GM12878 (cell line): Measurements from ENCODE around the gene DRC1. TPM values are rescaled to one million over a fixed set of nuclear protein-coding genes. Genes with fewer than 3 reads are reported as not detected.

Source experiments
- ATAC-seq: fragments of 200-7000 bp; cut with Tn5 transposase; 3 replicates; pipeline ENCODE4 v1.9.1; 2020; ENCODE audit warnings: mild to moderate bottlenecking, moderate library complexity
- BruUV-seq: library from RNA; stranded (reverse); fragments of 400-500 nt; replicated peaks from 2 replicates; lab custom pipeline; 2021; lab: Mats Ljungman, UMichigan
- CTCF ChIA-PET: fragments of 300-600 bp; sonication (Branson Sonifier 250); formaldehyde crosslinking; extraction: SDS; loops from one replicate; lab custom pipeline; 2021; ENCODE audit warnings: inconsistent platforms; lab: Yijun Ruan, JAX
- POLR2A ChIA-PET: fragments of 350-600 bp; formaldehyde crosslinking; extraction: SDS; loops from one replicate; lab custom pipeline; 2021; ENCODE audit warnings: inconsistent platforms; lab: Charles Lee
- RAD21 ChIA-PET: fragments of 300-600 bp; sonication (Branson Sonifier 250); formaldehyde crosslinking; loops from one replicate; lab custom pipeline; 2023; ENCODE audit warnings: antibody characterized with exemption; ENCODE audit not compliant: unreplicated experiment; lab: Charles Lee
- SMC1A ChIA-PET: fragments of 300-600 bp; sonication (Branson Sonifier 250); formaldehyde crosslinking; loops from one replicate; lab custom pipeline; 2023; ENCODE audit not compliant: unreplicated experiment, uncharacterized antibody; lab: Charles Lee
- DNase-seq: peaks from one replicate; pipeline ENCODE4 v3.0.0-alpha.2; 2011; ENCODE audit warnings: low read depth, low spot score
- FAIRE-seq: peaks from 3 replicates; lab custom pipeline; 2011; peaks lifted over from hg19 to GRCh38; lab: Jason Lieb, UNC
- H2AFZ ChIP-seq: 2 replicates; pipeline ENCODE4 v1.6.0; 2011; ENCODE audit warnings: low read depth, low read length, control low read depth; ENCODE audit not compliant: control insufficient read depth
- H3K27ac ChIP-seq: 2 replicates; pipeline ENCODE4 v1.5.1; 2011; ENCODE audit warnings: control low read depth; ENCODE audit not compliant: control insufficient read depth, insufficient read depth
- H3K27me3 ChIP-seq, 2 experiments: replicated peaks in 1 of 2; 2 replicates each; pipeline versions ENCODE4 v1.6.0 to v1.6.1; 2011; ENCODE audit warnings: low read length in 1 of 2; ENCODE audit not compliant: control insufficient read depth in 2 of 2, insufficient read depth in 2 of 2
- H3K36me3 ChIP-seq, 2 experiments: 2 replicates each; pipeline ENCODE4 v1.5.1; 2011; ENCODE audit warnings: low read length in 1 of 2; ENCODE audit not compliant: control insufficient read depth in 2 of 2, insufficient read depth in 2 of 2
- H3K4me1 ChIP-seq: 2 replicates; pipeline ENCODE4 v1.6.1; 2011; ENCODE audit warnings: mild to moderate bottlenecking, low read length, moderate library complexity, mixed read lengths; ENCODE audit not compliant: control insufficient read depth, insufficient read depth
- H3K4me2 ChIP-seq: 2 replicates; pipeline ENCODE4 v1.6.0; 2011; ENCODE audit warnings: control low read depth; ENCODE audit not compliant: control insufficient read depth, insufficient read depth
- H3K4me3 ChIP-seq: fragments of 200-600 bp; sonication (generic); 2 replicates; pipeline ENCODE4 v1.5.1; 2016
- H3K79me2 ChIP-seq: 2 replicates; pipeline ENCODE4 v1.6.0; 2011; ENCODE audit warnings: low read length; ENCODE audit not compliant: control insufficient read depth, insufficient read depth
- H3K9ac ChIP-seq: 2 replicates; pipeline ENCODE4 v1.8.0; 2011; ENCODE audit warnings: low read length, control low read depth, mixed read lengths; ENCODE audit not compliant: control insufficient read depth, insufficient read depth
- H3K9me3 ChIP-seq: replicated peaks from 3 replicates; pipeline ENCODE4 v1.5.1; 2011; ENCODE audit warnings: mild to moderate bottlenecking, low read length; ENCODE audit not compliant: control insufficient read depth, insufficient read depth
- H4K20me1 ChIP-seq: 2 replicates; pipeline ENCODE4 v1.6.0; 2011; ENCODE audit not compliant: control insufficient read depth, insufficient read depth
- ASH2L ChIP-seq: fragments of 300-600, 200-600 bp; sonication (generic); IDR thresholded peaks from 2 replicates; pipeline ENCODE4 v1.6.1; 2017; ENCODE audit warnings: low read depth, mild to moderate bottlenecking, borderline replicate concordance
- BCL11A ChIP-seq: IDR thresholded peaks from 2 replicates; pipeline ENCODE4 v1.6.1; 2011; ENCODE audit warnings: low read depth, low read length
- ESRRA ChIP-seq: IDR thresholded peaks from 2 replicates; pipeline ENCODE4 v1.6.1; 2012; ENCODE audit warnings: mild to moderate bottlenecking, low read length, improper control_type of control experiment
- IKZF1 ChIP-seq: fragments of 450-650 bp; conservative IDR thresholded peaks from 2 replicates; pipeline ENCODE4 v1.6.1; 2017; ENCODE audit warnings: antibody characterized with exemption, mild to moderate bottlenecking
- MTA3 ChIP-seq: IDR thresholded peaks from 2 replicates; pipeline ENCODE4 v1.6.1; 2012; ENCODE audit warnings: low read length, inconsistent platforms, borderline replicate concordance
- NFYB ChIP-seq: IDR thresholded peaks from 2 replicates; pipeline ENCODE4 v1.6.1; 2011; ENCODE audit warnings: low read depth, mild to moderate bottlenecking, low read length, improper control_type of control experiment, moderate library complexity; ENCODE audit not compliant: insufficient read depth
- RUNX3 ChIP-seq: IDR thresholded peaks from 2 replicates; pipeline ENCODE4 v1.6.1; 2012; ENCODE audit warnings: low read length, inconsistent platforms
- ZBTB11 ChIP-seq: fragments of 450-650 bp; formaldehyde crosslinking; IDR thresholded peaks from 2 replicates; pipeline ENCODE4 v1.5.0; 2022; ENCODE audit warnings: mild to moderate bottlenecking, missing genetic modification characterization
- ZNF384 ChIP-seq: IDR thresholded peaks from 2 replicates; pipeline ENCODE4 v1.6.1; 2012; ENCODE audit warnings: low read depth, mild to moderate bottlenecking, low read length, improper control_type of control experiment, borderline replicate concordance
- WGBS: methylation state at CpG from one replicate; pipeline ENCODE4 v1.1.6; 2016; ENCODE audit warnings: low lambda C conversion rate; ENCODE audit not compliant: insufficient replicate concordance, insufficient coverage; ENCODE audit errors: missing lambda C conversion rate; 5-methylcytosine and 5-hydroxymethylcytosine counted together
- in situ Hi-C: fragments of 300-500 bp; cut with MboI; formaldehyde crosslinking; loops from 9 replicates; pipeline ENCODE4 v1.14.3; 2018; ENCODE audit warnings: mixed read lengths
- intact Hi-C: fragments of 100-400 bp; cut with micrococcal nuclease; formaldehyde crosslinking; loops from one replicate; pipeline ENCODE4 v1.14.2; 2022; ENCODE audit not compliant: unreplicated experiment
- polyA plus RNA-seq, 11 experiments: library from polyadenylated mRNA; depleted of rRNA in 4 of 11; unstranded in 6 of 11; stranded (reverse) in 5 of 11; fragments of >200 nt; fragmentation: Nextera tagmentation in 4 of 11; fragmentation: Illumina TruSeq in 1 of 11; extraction: Ambion mirVana in 4 of 11; extraction: Trizol in 1 of 11; gene quantifications; 1 replicate in 1 of 11; 2 replicates in 10 of 11; pipeline versions ENCODE4 v1.2.1 to v1.2.3, GENCODE V29; 2011 to 2016; ENCODE audit warnings: inconsistent platforms in 2 of 11, missing spikeins in 2 of 11, low read depth in 1 of 11
- total RNA-seq, 4 experiments: library from RNA; depleted of rRNA in 3 of 4; stranded (reverse); fragments of >200 nt in 3 of 4; fragmentation: Illumina TruSeq in 1 of 4; extraction: Trizol in 1 of 4; gene quantifications; 2 replicates each; pipeline versions ENCODE4 v1.2.1 to v1.2.3, GENCODE V29; 2013 to 2021
- TF ChIP-seq, protein P1 (sequence below): IDR thresholded peaks from 2 replicates; pipeline ENCODE4 v1.6.1; 2011; ENCODE audit warnings: mild to moderate bottlenecking, low read depth, low read length, moderate library complexity; ENCODE audit not compliant: insufficient replicate concordance

DRC1 gene
- total and polyA plus RNA-seq, 10 of the 15 experiments (the other 5 are each of a cell fraction or from before 2014, with no cell fraction given), result 0.03 TPM; not detected in 9

- no peak for TF ChIP-seq MTA3
- TF ChIP-seq, all 136 proteins: peak for 0
These were observed 42.5 kb downstream of the DRC1 start (continued) for GRCh38 chr2:26444236-26444635.

GRCh38 chr2:26448651-26449050 lies 46.9 kb downstream of the DRC1 start:
- H3K27ac ChIP-seq, result no peak overlapping the region
- H3K4me3 ChIP-seq, result no peak overlapping the region
- RAD21 ChIA-PET, result no interaction called here
- H3K4me2 ChIP-seq, result no peak overlapping the region
- intact Hi-C loops (no loop called here), in situ Hi-C loops (no loop called here)
- no TSS peak for BruUV-seq
- CTCF ChIA-PET, result no interaction called here
- ATAC-seq (no peak), FAIRE-seq (no peak), DNase-seq (no peak)
- H3K9me3 ChIP-seq, result no peaks in the 10 kb centered on the region
- no peak overlapping the region for H3K9ac ChIP-seq
- no peaks in the 10 kb centered on the region for H3K4me1 ChIP-seq
- SMC1A ChIA-PET, result no interaction called here
- H3K27me3 ChIP-seq, result peaks cover 0 to 2% of the 10 kb centered on the region in 2 experiments; a peak in 1 of 4 replicates
- no peaks in the 10 kb centered on the region for H4K20me1 ChIP-seq
- POLR2A ChIA-PET, result no interaction called here
- no peak overlapping the region for H2AFZ ChIP-seq
- 64% methylated on average over 9 of the region's 9 CpGs for WGBS
- H3K79me2 ChIP-seq, result no peaks in the 10 kb centered on the region
- no peak for TF ChIP-seq ESRRA
- TF ChIP-seq RUNX3, result no peak
- TF ChIP-seq, all 136 proteins: peak for 0
- no peaks in the 10 kb centered on the region for H3K36me3 ChIP-seq

GRCh38 chr2:26449278-26450030 lies 47.7 kb downstream of the DRC1 start:
- FAIRE-seq (no peak), DNase-seq (no peak), ATAC-seq (no peak)
- H3K27ac ChIP-seq, result no peak overlapping the region
- no peaks in the 10 kb centered on the region for H3K36me3 ChIP-seq
- POLR2A ChIA-PET, result interaction anchor here (0.6 kb wide), 1 partner anchor 46 kb away, joined by 6 read pairs; no protein-coding TSS in a partner anchor
- CTCF ChIA-PET, result no interaction called here
- no TSS peak for BruUV-seq
- no peak overlapping the region for H3K4me3 ChIP-seq
- no peaks in the 10 kb centered on the region for H3K9me3 ChIP-seq
- intact Hi-C loops, result no loop called here
- no peaks in the 10 kb centered on the region for H4K20me1 ChIP-seq
- 47% methylated on average over 10 of the region's 10 CpGs for WGBS
- no peaks in the 10 kb centered on the region for H3K4me1 ChIP-seq
- H3K4me2 ChIP-seq, result no peak overlapping the region
- RAD21 ChIA-PET, result no interaction called here
- in situ Hi-C loops, result no loop called here
- no peak overlapping the region for H3K9ac ChIP-seq
- H3K79me2 ChIP-seq, result no peaks in the 10 kb centered on the region
- SMC1A ChIA-PET, result no interaction called here
- H2AFZ ChIP-seq, result no peak overlapping the region
- peaks cover 0 to 2% of the 10 kb centered on the region in 2 experiments; a peak in 1 of 4 replicates for H3K27me3 ChIP-seq
- no peak for TF ChIP-seq ZBTB11 (CRISPR knock-in tag)
- TF ChIP-seq ZNF384, result no peak
- TF ChIP-seq BCL11A, result no peak
- no peak for TF ChIP-seq IKZF1
- TF ChIP-seq, protein P1, sequence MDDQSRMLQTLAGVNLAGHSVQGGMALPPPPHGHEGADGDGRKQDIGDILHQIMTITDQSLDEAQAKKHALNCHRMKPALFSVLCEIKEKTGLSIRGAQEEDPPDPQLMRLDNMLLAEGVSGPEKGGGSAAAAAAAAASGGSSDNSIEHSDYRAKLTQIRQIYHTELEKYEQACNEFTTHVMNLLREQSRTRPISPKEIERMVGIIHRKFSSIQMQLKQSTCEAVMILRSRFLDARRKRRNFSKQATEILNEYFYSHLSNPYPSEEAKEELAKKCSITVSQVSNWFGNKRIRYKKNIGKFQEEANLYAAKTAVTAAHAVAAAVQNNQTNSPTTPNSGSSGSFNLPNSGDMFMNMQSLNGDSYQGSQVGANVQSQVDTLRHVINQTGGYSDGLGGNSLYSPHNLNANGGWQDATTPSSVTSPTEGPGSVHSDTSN, result no peak
- no peak for TF ChIP-seq ASH2L
- no peak for TF ChIP-seq NFYB
